Endothelial cell of umbilical vein (primary cell): Measurements from ENCODE around the gene IL31RA.

Source experiments
- EZH2 ChIP-seq: IDR thresholded peaks from 2 replicates; pipeline ENCODE4 v1.6.1; 2012; ENCODE audit warnings: borderline replicate concordance, low read depth, mild to moderate bottlenecking, moderate library complexity, low read length, inconsistent platforms; ENCODE audit not compliant: severe bottlenecking
- FOS ChIP-seq: IDR thresholded peaks from 2 replicates; pipeline ENCODE4 v1.6.1; 2011; ENCODE audit warnings: mild to moderate bottlenecking, low read length, moderate library complexity, borderline replicate concordance; ENCODE audit not compliant: insufficient read depth
- JUN ChIP-seq: IDR thresholded peaks from 2 replicates; pipeline ENCODE4 v1.6.1; 2011; ENCODE audit warnings: borderline replicate concordance, low read depth; ENCODE audit not compliant: insufficient read length, insufficient read depth
- MYC ChIP-seq: IDR thresholded peaks from one replicate; pipeline ENCODE4 v1.6.1; 2011; ENCODE audit warnings: mild to moderate bottlenecking, low read depth, low read length
- POLR2A ChIP-seq: IDR thresholded peaks from 2 replicates; pipeline ENCODE4 v1.6.1; 2012; ENCODE audit warnings: low read depth, mild to moderate bottlenecking, control low read depth, low read length
- POLR2AphosphoS5 ChIP-seq: IDR thresholded peaks from 2 replicates; pipeline ENCODE4 v1.6.1; 2012; ENCODE audit warnings: low read depth, mild to moderate bottlenecking, control low read depth, low read length, moderate library complexity; ENCODE audit not compliant: insufficient read depth
- TF ChIP-seq, protein P1 (sequence below), 2 donors: IDR thresholded peaks; 1 replicate in 1 of 2; 2 replicates in 1 of 2; pipeline ENCODE4 v1.5.1; 2011; ENCODE audit warnings: low read length in 2 of 2, mild to moderate bottlenecking in 2 of 2, moderate library complexity in 2 of 2, control low read depth in 1 of 2, inconsistent platforms in 1 of 2, low read depth in 1 of 2; ENCODE audit not compliant: insufficient read depth in 1 of 2; ENCODE audit errors: extremely low read depth in 1 of 2
- TF ChIP-seq, protein P2 (sequence below): IDR thresholded peaks from 2 replicates; pipeline ENCODE4 v1.6.1; 2011; ENCODE audit not compliant: insufficient read depth, insufficient read length

DNA sequence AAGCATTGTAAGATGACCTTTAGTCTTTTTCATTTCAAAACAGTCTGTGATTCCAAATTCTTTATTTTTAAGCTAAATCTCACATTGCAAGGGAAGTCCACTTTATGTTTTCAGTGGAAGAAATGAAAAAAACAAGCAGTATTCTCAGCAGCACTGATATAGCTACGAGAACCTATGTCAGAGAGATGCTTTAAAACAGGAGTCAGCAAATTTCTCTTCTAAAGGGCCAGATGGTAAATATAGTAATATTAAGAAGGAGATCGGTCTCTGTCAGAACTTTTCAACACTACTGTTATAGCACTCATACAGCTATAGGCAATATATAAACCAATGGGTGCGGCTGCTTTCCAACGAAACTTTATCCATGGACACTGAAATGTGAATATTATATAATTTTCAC is 18.7 kb downstream of the IL31RA start:
- TF ChIP-seq, protein P1, sequence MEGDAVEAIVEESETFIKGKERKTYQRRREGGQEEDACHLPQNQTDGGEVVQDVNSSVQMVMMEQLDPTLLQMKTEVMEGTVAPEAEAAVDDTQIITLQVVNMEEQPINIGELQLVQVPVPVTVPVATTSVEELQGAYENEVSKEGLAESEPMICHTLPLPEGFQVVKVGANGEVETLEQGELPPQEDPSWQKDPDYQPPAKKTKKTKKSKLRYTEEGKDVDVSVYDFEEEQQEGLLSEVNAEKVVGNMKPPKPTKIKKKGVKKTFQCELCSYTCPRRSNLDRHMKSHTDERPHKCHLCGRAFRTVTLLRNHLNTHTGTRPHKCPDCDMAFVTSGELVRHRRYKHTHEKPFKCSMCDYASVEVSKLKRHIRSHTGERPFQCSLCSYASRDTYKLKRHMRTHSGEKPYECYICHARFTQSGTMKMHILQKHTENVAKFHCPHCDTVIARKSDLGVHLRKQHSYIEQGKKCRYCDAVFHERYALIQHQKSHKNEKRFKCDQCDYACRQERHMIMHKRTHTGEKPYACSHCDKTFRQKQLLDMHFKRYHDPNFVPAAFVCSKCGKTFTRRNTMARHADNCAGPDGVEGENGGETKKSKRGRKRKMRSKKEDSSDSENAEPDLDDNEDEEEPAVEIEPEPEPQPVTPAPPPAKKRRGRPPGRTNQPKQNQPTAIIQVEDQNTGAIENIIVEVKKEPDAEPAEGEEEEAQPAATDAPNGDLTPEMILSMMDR (IDR thresholded peaks at IDR 0.05; ENCODE audit: extremely low read depth in 1 of 2, insufficient read depth in 1 of 2, low read depth in 1 of 2, low read length in 2 of 2) = no peak
- TF ChIP-seq EZH2 (no peak), POLR2AphosphoS5 (no peak), POLR2A (no peak), MYC (no peak), JUN (no peak), FOS (no peak)
- TF ChIP-seq, protein P2, sequence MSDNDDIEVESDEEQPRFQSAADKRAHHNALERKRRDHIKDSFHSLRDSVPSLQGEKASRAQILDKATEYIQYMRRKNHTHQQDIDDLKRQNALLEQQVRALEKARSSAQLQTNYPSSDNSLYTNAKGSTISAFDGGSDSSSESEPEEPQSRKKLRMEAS = no peak
